ENCODE data around the gene CDC25B.

DNA sequence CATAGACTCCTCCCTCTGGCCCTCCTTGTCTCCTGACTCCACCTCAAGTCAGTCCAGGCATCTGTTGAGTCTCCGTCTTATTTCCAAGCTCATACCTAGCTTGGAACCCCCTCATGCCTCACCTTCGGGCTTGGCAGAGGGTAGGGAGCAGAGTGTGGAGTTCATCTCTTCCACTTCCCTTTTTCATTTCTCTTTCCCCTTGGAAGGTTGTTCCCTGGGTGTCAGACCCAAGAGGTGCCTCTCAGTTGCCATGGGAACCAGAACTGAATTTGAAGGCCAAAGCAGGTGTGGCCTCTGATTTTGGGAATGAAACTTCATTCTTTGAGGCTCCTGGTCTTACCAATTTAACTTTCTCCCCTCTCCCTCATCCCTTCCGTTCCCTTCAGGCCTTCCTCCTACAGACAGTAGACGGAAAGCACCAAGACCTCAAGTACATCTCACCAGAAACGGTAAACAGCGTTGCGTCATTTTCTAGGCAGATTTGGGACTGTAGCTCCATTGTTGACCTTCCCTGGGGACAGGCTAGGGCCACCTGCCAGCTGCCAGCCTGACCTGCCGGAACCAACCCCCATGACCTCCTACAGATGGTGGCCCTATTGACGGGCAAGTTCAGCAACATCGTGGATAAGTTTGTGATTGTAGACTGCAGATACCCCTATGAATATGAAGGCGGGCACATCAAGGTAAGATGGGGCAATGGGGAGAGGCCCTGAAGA lies 6.6 kb downstream of the CDC25B start:
- TF ChIP-seq EZH2 (IDR thresholded peaks at IDR 0.05; ENCODE audit: insufficient read depth, poor library complexity, severe bottlenecking) (no peak), EZH2phosphoT487 (IDR thresholded peaks at IDR 0.05; ENCODE audit: insufficient read depth, low read depth) (no peak)
